ENCODE data around the gene PLA2G3. TPM values are rescaled to one million over a fixed set of nuclear protein-coding genes. Genes with fewer than 3 reads are reported as not detected.

Gene PLA2G3
- total and polyA plus RNA-seq, 2 experiments from 2014 or later, result 18.0 to 34.5 TPM

DNA sequence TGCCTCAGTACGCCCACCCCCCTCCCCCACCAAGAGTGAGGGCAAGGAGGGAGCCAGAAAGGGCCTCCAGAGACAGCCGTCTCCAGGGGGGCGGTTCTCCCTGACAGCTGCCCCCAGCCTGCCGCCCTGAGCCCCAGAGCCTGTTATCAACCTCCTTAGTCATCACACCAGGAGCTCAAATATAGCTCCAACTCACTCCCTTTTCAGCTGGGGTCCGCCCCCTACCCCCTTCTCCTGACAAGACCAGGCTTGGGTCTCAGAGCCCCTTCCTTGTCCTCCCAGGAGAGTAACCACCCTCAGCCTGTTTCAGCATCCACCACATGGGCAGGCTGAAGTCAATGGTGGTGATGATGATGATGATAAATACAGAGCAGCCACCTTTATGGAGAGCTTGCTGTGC lies 20.1 kb downstream of the PLA2G3 start (continued):
- TF ChIP-seq JUNB (IDR thresholded peaks at IDR 0.05; ENCODE audit: unreplicated experiment) (no peak), STAT1 (IDR thresholded peaks at IDR 0.05; ENCODE audit: unreplicated experiment) (no peak), CREB1 (CRISPR knock-in tag; IDR thresholded peaks at IDR 0.05; ENCODE audit: low read depth) (no peak), ZNF114 (CRISPR knock-in tag; IDR thresholded peaks at IDR 0.05) (no peak), ZNF331 (CRISPR knock-in tag; IDR thresholded peaks at IDR 0.05; ENCODE audit: low read depth) (no peak)
- TF ChIP-seq, protein P1, sequence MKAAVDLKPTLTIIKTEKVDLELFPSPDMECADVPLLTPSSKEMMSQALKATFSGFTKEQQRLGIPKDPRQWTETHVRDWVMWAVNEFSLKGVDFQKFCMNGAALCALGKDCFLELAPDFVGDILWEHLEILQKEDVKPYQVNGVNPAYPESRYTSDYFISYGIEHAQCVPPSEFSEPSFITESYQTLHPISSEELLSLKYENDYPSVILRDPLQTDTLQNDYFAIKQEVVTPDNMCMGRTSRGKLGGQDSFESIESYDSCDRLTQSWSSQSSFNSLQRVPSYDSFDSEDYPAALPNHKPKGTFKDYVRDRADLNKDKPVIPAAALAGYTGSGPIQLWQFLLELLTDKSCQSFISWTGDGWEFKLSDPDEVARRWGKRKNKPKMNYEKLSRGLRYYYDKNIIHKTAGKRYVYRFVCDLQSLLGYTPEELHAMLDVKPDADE (IDR thresholded peaks at IDR 0.05), result no peak

DNA sequence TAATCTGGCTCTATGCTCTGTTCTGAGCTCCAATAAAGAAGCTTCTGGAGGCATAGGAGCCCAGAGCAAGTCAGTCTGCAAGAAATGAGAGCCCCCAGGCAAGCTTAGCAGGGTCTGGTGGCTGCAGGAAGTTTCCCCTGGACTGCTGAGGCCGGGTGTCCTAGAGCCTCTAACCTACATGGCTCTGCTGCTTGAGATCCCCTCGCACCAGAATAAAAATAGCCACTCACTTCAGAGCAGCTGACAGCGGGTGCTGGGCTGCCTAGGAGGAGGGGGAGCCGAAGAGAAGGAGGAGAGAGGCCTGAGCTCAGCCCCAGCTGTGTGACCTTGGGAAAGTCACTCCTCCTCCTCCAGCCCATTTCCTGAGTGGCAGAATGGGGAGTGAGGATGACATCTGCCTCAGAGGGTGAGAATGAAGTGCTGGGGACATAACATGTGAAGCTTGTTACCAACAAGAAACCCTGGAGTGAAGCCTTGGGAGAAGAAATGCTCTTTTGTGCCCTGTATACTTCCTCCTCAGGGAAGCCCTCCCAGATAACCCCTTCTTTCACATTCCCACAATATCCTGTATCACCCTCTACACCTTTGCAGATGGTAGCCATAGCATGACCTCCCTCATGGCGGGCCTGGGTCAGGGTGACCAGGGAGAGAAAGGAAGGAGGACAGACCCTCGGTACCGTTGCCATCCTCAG lies 21.1 kb downstream of the PLA2G3 start:
- H3K4me1 Mint-ChIP-seq, result peaks cover 19% of the 10 kb centered on the region
- Histone ChIP-seq H3K27ac (ENCODE audit: low read depth) (no peak overlapping the region), H4K20me1 (replicated peaks; ENCODE audit: insufficient read depth) (no peaks in the 10 kb centered on the region), H3K4me1 (ENCODE audit: insufficient read depth) (peaks cover 6% of the 10 kb centered on the region; the same call in 1 of the 2 replicates), H3K4me2 (no peak overlapping the region), H3F3A (replicated peaks; ENCODE audit: low read depth) (no peaks in the 10 kb centered on the region), H2AFZ (no peak overlapping the region), H3K9me2 (ENCODE audit: insufficient read depth) (no peaks in the 10 kb centered on the region), H3K36me3 (ENCODE audit: insufficient read depth) (no peaks in the 10 kb centered on the region; the same call in 1 of the 2 replicates), H3K79me2 (replicated peaks; ENCODE audit: insufficient read depth) (no peaks in the 10 kb centered on the region), H3K4me3 (no peak overlapping the region), H3K27me3 (ENCODE audit: insufficient read depth) (no peaks in the 10 kb centered on the region)
- no peak for DNase-seq (ENCODE audit: low spot score)
- H3K27ac Mint-ChIP-seq, result no peak overlapping the region
- no peak for ATAC-seq
- TF ChIP-seq STAT1 (IDR thresholded peaks at IDR 0.05; ENCODE audit: unreplicated experiment) (no peak), EZH2 (IDR thresholded peaks at IDR 0.05; ENCODE audit: low read depth, unreplicated experiment) (no peak)
- TF ChIP-seq, protein P1 (IDR thresholded peaks at IDR 0.05), result no peak
- H3K27me3 Mint-ChIP-seq (ENCODE audit: insufficient read depth, low read depth, poor library complexity), result peaks cover 11% of the 10 kb centered on the region
- no peaks in the 10 kb centered on the region for H3K9me3 Mint-ChIP-seq
- H3K36me3 Mint-ChIP-seq (ENCODE audit: low read depth), result no peaks in the 10 kb centered on the region
- no peak overlapping the region for H3K4me3 Mint-ChIP-seq

DNA sequence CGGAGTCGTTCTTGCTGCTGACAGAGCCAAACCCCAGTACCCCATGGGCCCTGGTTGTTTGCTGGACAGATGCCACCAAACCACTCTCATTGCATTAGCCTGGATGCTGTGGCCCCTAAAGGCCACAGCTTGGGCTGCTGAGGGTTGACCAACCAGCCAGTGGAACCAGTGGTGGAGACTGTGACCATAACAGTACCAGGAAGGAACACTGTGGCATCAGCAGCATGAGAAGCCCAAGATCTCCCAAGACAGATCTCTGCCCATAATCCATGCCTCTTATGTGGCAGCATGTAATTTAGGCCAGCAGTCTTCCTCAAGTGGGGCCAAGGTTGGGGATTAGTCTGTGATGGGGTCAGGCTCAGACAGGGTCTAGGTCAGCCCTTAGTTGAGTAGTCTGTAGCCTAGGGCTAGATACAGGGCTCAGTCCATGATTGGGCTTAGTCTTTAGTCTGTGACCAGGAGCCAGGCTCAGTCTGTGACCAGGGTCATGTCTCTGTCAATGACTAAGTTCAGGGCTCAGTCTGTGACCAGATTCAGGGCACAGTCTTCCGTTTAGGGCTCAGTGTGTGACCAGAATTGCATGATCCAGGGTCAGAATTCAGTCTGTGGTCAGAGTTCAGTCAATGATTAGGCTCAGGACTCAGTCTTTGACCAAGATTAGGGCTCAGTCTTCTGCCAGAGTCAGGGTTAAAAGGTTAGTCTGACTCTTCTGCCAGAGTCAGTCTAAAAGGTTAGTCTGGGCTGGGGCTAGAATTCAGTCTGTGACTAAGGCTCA lies 22.1 kb downstream of the PLA2G3 start:
- Mint-ChIP-seq H3K4me1 (peaks cover 16% of the 10 kb centered on the region), H3K36me3 (ENCODE audit: low read depth) (no peaks in the 10 kb centered on the region), H3K9me3 (no peaks in the 10 kb centered on the region), H3K4me3 (no peak overlapping the region), H3K27me3 (ENCODE audit: insufficient read depth, low read depth, poor library complexity) (peaks cover 9% of the 10 kb centered on the region), H3K27ac (no peak overlapping the region)
- no peaks in the 10 kb centered on the region; the same call in 1 of the 2 replicates for H3K36me3 ChIP-seq (ENCODE audit: insufficient read depth)
- no peak overlapping the region for H2AFZ ChIP-seq
- no peak overlapping the region for H3K27ac ChIP-seq (ENCODE audit: low read depth)
- no peaks in the 10 kb centered on the region for H3K79me2 ChIP-seq (replicated peaks; ENCODE audit: insufficient read depth)
- no peaks in the 10 kb centered on the region for H4K20me1 ChIP-seq (replicated peaks; ENCODE audit: insufficient read depth)
- H3K4me1 ChIP-seq (ENCODE audit: insufficient read depth), result peaks cover 6% of the 10 kb centered on the region; the same call in 1 of the 2 replicates
- no peak overlapping the region for H3K4me3 ChIP-seq
- H3K27me3 ChIP-seq (ENCODE audit: insufficient read depth), result no peaks in the 10 kb centered on the region
- H3K9me2 ChIP-seq (ENCODE audit: insufficient read depth), result no peaks in the 10 kb centered on the region
- H3K4me2 ChIP-seq, result no peak overlapping the region
- no peaks in the 10 kb centered on the region for H3F3A ChIP-seq (replicated peaks; ENCODE audit: low read depth)
- no peak for ATAC-seq
- DNase-seq (ENCODE audit: low spot score), result no peak
- TF ChIP-seq, protein P2, sequence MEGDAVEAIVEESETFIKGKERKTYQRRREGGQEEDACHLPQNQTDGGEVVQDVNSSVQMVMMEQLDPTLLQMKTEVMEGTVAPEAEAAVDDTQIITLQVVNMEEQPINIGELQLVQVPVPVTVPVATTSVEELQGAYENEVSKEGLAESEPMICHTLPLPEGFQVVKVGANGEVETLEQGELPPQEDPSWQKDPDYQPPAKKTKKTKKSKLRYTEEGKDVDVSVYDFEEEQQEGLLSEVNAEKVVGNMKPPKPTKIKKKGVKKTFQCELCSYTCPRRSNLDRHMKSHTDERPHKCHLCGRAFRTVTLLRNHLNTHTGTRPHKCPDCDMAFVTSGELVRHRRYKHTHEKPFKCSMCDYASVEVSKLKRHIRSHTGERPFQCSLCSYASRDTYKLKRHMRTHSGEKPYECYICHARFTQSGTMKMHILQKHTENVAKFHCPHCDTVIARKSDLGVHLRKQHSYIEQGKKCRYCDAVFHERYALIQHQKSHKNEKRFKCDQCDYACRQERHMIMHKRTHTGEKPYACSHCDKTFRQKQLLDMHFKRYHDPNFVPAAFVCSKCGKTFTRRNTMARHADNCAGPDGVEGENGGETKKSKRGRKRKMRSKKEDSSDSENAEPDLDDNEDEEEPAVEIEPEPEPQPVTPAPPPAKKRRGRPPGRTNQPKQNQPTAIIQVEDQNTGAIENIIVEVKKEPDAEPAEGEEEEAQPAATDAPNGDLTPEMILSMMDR (conservative IDR thresholded peaks at IDR 0.05; ENCODE audit: low read depth in 2 of 2), result no peak
- TF ChIP-seq EZH2 (IDR thresholded peaks at IDR 0.05; ENCODE audit: low read depth, unreplicated experiment) (no peak), ZNF331 (CRISPR knock-in tag; IDR thresholded peaks at IDR 0.05; ENCODE audit: low read depth) (no peak), CREB1 (CRISPR knock-in tag; IDR thresholded peaks at IDR 0.05; ENCODE audit: low read depth) (no peak), JUNB (IDR thresholded peaks at IDR 0.05; ENCODE audit: unreplicated experiment) (no peak), EZH2phosphoT487 (IDR thresholded peaks at IDR 0.05; ENCODE audit: unreplicated experiment) (no peak), NANOG (IDR thresholded peaks at IDR 0.05; ENCODE audit: borderline replicate concordance) (no peak)
- TF ChIP-seq, protein P3, sequence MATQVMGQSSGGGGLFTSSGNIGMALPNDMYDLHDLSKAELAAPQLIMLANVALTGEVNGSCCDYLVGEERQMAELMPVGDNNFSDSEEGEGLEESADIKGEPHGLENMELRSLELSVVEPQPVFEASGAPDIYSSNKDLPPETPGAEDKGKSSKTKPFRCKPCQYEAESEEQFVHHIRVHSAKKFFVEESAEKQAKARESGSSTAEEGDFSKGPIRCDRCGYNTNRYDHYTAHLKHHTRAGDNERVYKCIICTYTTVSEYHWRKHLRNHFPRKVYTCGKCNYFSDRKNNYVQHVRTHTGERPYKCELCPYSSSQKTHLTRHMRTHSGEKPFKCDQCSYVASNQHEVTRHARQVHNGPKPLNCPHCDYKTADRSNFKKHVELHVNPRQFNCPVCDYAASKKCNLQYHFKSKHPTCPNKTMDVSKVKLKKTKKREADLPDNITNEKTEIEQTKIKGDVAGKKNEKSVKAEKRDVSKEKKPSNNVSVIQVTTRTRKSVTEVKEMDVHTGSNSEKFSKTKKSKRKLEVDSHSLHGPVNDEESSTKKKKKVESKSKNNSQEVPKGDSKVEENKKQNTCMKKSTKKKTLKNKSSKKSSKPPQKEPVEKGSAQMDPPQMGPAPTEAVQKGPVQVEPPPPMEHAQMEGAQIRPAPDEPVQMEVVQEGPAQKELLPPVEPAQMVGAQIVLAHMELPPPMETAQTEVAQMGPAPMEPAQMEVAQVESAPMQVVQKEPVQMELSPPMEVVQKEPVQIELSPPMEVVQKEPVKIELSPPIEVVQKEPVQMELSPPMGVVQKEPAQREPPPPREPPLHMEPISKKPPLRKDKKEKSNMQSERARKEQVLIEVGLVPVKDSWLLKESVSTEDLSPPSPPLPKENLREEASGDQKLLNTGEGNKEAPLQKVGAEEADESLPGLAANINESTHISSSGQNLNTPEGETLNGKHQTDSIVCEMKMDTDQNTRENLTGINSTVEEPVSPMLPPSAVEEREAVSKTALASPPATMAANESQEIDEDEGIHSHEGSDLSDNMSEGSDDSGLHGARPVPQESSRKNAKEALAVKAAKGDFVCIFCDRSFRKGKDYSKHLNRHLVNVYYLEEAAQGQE (IDR thresholded peaks at IDR 0.05; ENCODE audit: unreplicated experiment), result no peak

Measured in GM23338 (cell line).